GM19351 (cell line): ENCODE data around the gene PRSS21.

Experiments used
- ATAC-seq: cut with Tn5 transposase; IDR thresholded peaks from one replicate; pipeline ENCODE4 v1.9.1; 2021; ENCODE audit warnings: mild to moderate bottlenecking, moderate library complexity; ENCODE audit not compliant: unreplicated experiment

PRSS21 gene

GRCh38 chr16:2803545-2804195 is 13.4 kb upstream of the PRSS21 start:
- no peak for ATAC-seq

- ATAC-seq, result no peak
Measured at GRCh38 chr16:2804728-2805127, 12.3 kb upstream of the PRSS21 start.

GRCh38 chr16:2806286-2806685 is 10.8 kb upstream of the PRSS21 start:
- ATAC-seq, result no peak

DNA sequence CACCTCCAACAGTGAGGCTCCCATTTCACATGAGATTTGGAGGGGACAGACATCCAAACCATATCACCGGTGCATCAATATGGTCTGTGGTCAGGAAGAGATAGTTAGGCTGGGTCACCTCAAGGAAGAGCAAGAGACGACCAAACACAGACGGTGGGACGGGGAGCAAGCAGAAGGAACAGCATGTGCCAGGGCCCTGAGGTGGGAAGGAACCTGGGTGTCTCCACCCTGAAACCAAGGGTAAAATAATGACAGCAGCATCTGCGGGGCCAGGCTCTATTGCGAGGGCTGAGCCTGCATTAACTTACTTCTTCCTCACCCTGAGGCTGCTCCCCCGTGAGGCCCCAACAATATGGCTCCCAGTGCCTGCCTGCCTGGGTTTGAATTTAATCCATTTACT is 8.9 kb upstream of the PRSS21 start:
- no peak for ATAC-seq

DNA sequence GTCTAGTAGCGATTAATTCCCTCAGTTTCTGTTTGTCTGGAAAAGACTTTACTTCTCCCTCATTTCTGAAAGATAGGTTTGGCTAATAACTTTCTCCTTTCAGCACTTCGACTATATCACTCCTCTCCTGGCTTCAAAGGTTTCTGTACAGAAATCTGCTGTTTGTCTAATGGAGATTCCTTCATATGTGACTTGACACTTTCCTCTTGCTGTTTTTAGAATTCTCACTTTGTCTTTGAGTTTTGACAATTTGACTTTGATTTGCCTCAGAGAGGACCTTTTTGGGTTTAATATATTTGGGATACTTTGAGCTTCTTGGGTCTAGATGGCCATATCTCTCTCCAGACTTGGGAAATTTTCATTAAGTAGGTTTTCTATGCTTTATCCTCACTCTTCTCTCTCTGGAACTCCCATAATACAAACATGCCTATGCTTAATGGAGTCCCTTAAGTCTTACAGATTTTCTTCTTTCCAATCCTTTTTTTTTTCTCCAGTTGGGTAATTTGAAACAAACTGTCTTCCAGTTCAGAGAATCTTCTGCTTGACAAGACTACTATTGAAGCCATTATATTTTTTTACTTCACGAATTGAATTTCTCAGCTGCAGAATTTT is 7.8 kb upstream of the PRSS21 start:
- no peak for ATAC-seq

- no peak for ATAC-seq
Measured at GRCh38 chr16:2810651-2811050, 6.4 kb upstream of the PRSS21 start.

DNA sequence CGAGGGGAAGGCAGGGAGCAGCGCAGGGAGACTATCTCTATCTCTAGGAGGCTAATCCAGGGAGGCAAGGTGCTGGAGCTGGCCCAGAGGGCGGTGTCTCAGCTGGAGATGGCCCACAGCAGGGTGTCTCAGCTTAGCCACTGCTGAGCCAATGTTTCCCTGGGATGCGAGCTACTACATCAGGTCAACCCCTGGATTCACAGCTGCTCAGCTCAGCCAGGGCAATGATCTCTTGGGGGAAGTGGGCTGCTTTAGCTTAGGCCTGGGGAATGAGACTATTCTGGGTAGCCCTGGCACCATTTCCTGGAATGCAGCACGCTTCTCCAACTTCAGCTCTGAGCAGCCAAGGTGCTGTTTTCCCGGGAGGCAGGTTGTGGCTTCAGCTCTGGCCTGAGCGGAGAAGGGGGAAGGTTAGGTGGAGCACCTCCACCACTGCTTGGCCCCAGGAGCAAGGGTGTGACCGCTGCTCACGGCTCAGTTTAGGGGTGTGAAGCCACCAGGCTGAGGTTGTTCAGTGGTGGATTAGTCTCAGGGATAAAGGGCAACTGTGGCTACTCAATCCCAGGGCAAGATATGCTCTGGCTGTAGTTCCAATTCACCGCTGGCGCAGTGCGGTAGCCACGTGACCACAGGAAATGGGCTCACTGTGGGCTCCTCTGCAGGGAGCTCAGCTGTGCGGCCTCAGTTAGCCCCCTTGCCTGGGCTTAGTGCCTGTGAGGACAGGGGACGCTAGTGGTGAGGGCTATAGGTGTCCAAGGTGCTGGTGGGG is 5.2 kb upstream of the PRSS21 start:
- no peak for ATAC-seq

DNA sequence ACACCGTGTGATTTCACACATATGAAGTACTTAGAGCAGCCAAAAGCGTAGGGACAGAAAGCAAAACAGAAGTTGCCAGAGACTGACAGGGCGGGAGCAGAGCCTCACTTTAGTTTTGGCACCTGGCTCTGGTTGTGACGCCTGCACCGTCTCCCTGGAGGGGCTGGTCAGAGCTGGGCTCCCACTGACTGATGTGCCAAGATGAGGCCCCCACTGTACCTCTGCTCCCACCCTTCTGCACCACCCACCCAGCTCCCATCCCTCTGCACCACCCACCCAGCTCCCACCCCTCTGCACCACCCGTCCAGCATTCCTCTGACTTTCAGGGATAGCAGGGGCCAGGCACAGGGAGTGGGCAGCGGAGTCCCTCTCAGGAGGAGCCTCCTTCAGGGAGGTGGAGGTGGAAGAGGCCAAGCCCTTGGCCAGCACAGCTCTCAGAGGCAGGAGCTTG is 3.2 kb upstream of the PRSS21 start:
- no peak for ATAC-seq

GRCh38 chr16:2814551-2815298 is 2.3 kb upstream of the PRSS21 start:
- ATAC-seq, result no peak

DNA sequence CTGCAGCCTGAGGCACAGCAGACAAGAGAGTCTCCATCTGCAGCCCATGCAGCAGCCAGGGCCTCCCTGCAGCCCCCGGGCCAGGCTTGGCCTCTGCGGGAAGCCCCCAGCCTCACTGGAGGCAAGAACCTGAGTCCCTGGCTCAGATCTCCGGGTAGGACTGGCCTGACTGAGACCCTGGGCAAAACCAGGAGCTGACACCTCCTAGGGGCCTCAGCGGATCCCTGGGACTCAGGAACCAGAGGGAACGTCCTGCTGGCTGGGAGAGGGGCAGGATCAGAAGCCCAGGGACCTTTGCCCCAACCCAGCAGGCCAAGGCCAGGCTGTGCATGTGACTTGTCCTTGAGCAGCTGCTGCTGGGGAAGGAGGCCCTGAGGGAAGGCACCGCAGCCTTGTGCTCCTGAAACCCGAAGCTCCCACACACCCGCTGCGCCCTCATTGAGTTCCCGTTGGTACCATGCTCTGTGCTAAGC is 1.7 kb upstream of the PRSS21 start:
- no peak for ATAC-seq

- no peak for ATAC-seq
Measured at GRCh38 chr16:2817340-2818271, 569 bp downstream of the PRSS21 start.

GRCh38 chr16:2818272-2818876 is 1.3 kb downstream of the PRSS21 start:
- ATAC-seq, result no peak

GRCh38 chr16:2819179-2819938 is 2.3 kb downstream of the PRSS21 start:
- no peak for ATAC-seq

DNA sequence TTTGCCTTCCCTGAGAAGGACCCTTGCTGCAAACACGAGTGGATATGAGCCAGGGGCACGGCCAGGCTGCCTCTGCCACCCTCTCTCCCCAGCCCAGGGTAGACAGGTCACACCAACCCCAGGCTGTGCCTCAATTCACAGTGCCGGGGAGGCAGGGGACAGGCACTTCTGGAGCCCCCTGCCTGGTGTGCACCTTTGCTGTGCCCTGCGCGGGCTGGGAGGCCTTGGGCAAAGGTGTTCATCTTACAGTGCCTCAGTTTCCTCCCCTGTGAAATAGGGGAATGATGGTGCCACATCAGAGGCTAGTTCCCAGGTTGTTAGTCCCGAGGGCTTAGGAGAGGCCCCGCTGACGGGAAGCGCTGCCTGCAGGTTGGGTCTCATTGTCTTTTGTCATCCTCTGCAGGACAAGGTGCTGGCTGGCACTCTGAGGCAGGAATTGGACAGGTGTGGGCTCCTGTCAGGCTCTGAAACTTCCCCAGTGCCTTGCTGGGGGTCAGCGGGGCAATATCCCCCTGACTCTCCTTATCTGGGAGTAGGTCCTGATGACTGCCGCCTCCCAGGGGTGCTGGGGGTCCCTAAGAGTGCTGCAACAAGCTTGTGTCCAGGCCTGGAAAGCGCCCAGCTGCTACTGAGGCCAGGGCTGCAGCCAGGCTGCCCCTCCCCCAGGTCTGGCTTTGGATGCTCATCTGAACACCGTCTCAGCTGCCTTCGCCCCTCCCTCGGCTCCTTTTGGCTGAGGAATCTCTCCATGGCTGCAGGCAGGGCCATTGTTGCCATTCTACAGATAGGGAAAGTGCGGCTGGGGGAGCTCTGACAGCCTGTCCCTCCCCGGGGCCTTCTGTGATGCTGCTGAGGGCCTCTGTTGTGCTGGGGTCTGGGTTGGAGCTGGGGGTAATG is 3.1 kb downstream of the PRSS21 start:
- ATAC-seq, result no peak

DNA sequence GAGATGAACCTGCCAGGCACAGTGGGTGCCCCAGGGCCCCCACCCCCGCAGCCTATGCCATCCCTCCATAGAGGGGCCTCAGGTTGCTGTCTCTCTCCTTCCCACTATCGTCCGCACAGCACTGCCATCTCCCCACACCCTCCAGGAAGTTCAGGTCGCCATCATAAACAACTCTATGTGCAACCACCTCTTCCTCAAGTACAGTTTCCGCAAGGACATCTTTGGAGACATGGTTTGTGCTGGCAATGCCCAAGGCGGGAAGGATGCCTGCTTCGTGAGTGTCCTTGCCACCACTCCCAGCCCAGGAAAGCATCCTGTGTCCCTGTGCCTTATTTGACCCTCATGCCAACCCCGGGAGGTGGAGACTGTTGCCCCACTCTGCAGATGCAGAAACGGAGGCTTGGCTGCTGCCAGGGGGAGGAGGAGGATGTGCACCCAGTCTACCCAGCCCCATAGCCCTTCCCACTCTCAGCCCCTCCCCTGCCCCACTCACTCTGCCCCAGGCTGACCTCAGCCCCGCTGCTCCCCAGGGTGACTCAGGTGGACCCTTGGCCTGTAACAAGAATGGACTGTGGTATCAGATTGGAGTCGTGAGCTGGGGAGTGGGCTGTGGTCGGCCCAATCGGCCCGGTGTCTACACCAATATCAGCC is 3.9 kb downstream of the PRSS21 start:
- no peak for ATAC-seq

GRCh38 chr16:2821487-2822157 is 4.6 kb downstream of the PRSS21 start:
- ATAC-seq, result no peak

DNA sequence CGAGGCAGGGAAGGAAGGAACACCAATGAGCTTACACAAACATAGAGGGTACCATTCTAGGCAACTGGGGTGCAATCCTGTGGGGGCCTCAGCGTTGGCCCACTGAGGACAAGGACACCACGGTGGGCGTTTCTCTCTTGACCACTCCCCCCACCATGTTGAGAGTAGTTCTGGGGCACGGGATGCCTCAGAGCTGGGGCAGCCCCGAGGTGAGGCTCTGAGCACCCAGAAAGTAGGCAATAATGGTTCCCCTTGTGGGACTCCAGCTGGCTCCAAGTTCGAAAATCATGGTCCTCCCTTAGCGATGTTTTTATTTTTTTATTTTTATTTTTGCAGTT is 5.1 kb downstream of the PRSS21 start:
- ATAC-seq, result no peak
